ENCODE data around the gene MRPL53. TPM values are rescaled to one million over a fixed set of nuclear protein-coding genes. Genes with fewer than 3 reads are reported as not detected.

MRPL53 gene
- total RNA-seq, 1 experiment from 2014 or later = 86.9 TPM

DNA sequence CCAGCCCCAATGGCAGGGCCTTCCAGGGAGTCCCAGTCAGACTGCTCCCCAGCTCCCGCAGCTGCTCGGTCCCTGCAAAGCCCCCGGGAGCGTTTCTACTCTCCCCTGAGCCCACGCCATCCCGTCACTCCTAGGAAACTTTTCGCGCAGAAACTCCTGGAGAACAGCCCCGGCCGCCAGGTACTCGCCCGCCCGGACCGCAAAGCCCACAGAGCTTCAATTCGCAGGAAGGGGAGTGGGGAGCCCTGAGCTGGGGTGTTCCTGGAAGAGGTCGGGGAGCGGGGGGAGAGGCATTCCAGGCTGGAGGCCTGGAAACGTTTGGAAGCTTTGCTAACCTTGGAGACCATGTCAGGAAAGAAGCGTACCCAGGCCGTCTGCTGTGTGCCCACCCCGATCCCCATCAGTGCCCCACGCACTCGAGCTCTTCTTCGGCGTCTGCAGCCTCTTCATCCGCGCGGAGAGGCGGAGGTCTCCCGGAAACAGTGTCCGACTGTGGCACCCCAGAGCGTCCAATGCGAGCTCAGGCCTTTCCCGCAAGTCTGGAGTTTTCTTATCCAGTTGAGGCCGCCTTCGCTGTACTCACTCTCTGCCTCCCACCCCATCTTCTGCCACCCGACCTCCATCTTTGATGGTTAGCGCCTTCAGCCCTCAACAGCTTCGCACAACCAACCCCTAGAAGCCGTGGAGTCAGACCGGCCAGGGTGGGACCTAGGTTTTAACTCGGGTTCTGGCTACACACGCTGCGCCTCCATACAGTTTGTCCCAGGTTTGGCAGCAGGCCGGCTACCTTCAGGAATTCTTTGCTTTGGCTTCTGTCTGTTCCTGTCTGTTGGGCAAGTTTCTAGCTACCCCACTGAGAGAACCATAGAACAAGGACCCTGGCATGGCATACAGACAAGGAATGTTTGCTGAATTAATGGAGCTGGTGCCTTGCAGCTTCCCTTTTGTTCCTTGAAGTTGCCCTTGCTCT is 31.3 kb upstream of the MRPL53 start:
- Histone ChIP-seq H3K27me3 (ENCODE audit: low read length) (no peaks in the 10 kb centered on the region), H3K79me2 (ENCODE audit: low read length) (peaks cover 22% of the 10 kb centered on the region), H3K9me3 (ENCODE audit: low read length) (no peaks in the 10 kb centered on the region), H4K20me1 (ENCODE audit: low read length) (no peaks in the 10 kb centered on the region), H3K4me2 (ENCODE audit: low read length) (no peak overlapping the region), H3K4me1 (ENCODE audit: insufficient read depth, low read length) (peaks cover 24% of the 10 kb centered on the region), H3K36me3 (ENCODE audit: low read depth, low read length) (peaks cover 7% of the 10 kb centered on the region), H3K4me3 (ENCODE audit: low read length) (no peak overlapping the region), H2AFZ (ENCODE audit: low read length) (no peak overlapping the region), H3K9ac (ENCODE audit: low read length) (no peak overlapping the region), H3F3A (ENCODE audit: low read length, unreplicated experiment) (no peaks in the 10 kb centered on the region), H3K27ac (ENCODE audit: low read length) (no peak overlapping the region), H3K9me2 (replicated peaks; ENCODE audit: low read length) (no peaks in the 10 kb centered on the region)
- DNase-seq (no peak), ATAC-seq (no peak)
- POLR2A ChIA-PET (ENCODE audit: unreplicated experiment) = no interaction called here
- no TSS peak for BruUV-seq (replicated peaks)
- intact Hi-C loops (cut with micrococcal nuclease) = no loop called here
- CTCF ChIA-PET = no interaction called here
- no peak for TF ChIP-seq EZH2phosphoT487 (IDR thresholded peaks at IDR 0.05; ENCODE audit: borderline replicate concordance, low read length)
- no peak for TF ChIP-seq EZH2 (IDR thresholded peaks at IDR 0.05; ENCODE audit: low read length, unreplicated experiment)
- TF ChIP-seq, protein P1, sequence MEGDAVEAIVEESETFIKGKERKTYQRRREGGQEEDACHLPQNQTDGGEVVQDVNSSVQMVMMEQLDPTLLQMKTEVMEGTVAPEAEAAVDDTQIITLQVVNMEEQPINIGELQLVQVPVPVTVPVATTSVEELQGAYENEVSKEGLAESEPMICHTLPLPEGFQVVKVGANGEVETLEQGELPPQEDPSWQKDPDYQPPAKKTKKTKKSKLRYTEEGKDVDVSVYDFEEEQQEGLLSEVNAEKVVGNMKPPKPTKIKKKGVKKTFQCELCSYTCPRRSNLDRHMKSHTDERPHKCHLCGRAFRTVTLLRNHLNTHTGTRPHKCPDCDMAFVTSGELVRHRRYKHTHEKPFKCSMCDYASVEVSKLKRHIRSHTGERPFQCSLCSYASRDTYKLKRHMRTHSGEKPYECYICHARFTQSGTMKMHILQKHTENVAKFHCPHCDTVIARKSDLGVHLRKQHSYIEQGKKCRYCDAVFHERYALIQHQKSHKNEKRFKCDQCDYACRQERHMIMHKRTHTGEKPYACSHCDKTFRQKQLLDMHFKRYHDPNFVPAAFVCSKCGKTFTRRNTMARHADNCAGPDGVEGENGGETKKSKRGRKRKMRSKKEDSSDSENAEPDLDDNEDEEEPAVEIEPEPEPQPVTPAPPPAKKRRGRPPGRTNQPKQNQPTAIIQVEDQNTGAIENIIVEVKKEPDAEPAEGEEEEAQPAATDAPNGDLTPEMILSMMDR (conservative IDR thresholded peaks at IDR 0.05; ENCODE audit: low read depth, low read length) = no peak

DNA sequence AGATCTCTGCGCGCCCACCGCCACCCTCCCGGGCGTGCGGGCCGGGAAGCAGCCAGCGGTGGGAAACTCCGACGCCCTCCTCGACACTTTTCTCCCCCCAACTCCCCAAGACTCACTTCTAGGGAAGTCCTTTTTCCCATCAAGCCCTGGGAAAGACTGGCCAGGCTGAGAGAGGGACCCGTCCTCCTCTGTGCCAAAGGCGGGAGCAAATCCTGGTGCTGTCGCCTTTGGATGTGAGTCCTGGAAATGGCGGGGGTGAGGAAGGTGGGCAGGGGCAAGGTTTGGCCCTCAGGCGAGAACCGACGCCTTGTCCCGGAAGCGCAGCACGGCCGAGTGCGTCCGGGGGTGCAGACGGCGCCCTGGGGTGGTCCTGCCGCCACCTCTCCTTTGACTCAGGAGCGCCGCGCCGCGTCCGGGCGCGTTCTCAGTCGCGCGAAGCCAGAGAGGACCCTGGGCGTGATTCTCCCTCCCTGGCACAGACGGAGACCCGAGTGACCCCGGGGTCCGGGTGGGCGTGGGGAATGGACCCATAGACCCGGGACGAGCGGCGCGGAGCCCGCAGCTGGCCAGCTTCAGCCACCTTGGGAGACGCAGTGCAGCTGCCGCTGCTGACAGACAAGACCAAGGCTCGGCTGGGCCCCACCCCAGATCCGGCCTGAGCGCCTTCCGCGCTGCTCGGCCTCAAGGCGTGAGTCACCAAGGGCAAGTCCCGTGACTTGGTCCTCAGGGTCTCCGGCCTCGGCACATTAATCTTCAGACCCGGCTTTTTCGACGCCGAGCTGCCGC is 30.4 kb upstream of the MRPL53 start:
- no peaks in the 10 kb centered on the region for H3F3A ChIP-seq (ENCODE audit: low read length, unreplicated experiment)
- no peaks in the 10 kb centered on the region for H3K27me3 ChIP-seq (ENCODE audit: low read length)
- no peaks in the 10 kb centered on the region for H3K9me3 ChIP-seq (ENCODE audit: low read length)
- DNase-seq (no peak), ATAC-seq (no peak)
- no peak for TF ChIP-seq EZH2phosphoT487 (IDR thresholded peaks at IDR 0.05; ENCODE audit: borderline replicate concordance, low read length)
- TF ChIP-seq, protein P1 (conservative IDR thresholded peaks at IDR 0.05; ENCODE audit: low read depth, low read length) = no peak
- no peak for TF ChIP-seq EZH2 (IDR thresholded peaks at IDR 0.05; ENCODE audit: low read length, unreplicated experiment)
- intact Hi-C loops (cut with micrococcal nuclease) = no loop called here
- H3K4me3 ChIP-seq (ENCODE audit: low read length) = no peak overlapping the region
- H3K79me2 ChIP-seq (ENCODE audit: low read length) = peaks cover 22% of the 10 kb centered on the region
- no peak overlapping the region for H3K4me2 ChIP-seq (ENCODE audit: low read length)
- H3K4me1 ChIP-seq (ENCODE audit: insufficient read depth, low read length) = peaks cover 28% of the 10 kb centered on the region
- H3K9ac ChIP-seq (ENCODE audit: low read length) = no peak overlapping the region
- BruUV-seq (replicated peaks) = no TSS peak
- POLR2A ChIA-PET (ENCODE audit: unreplicated experiment) = no interaction called here
- no peaks in the 10 kb centered on the region for H3K9me2 ChIP-seq (replicated peaks; ENCODE audit: low read length)
- CTCF ChIA-PET = no interaction called here
- no peaks in the 10 kb centered on the region for H4K20me1 ChIP-seq (ENCODE audit: low read length)
- H3K36me3 ChIP-seq (ENCODE audit: low read depth, low read length) = peaks cover 7% of the 10 kb centered on the region
- no peak overlapping the region for H3K27ac ChIP-seq (ENCODE audit: low read length)
- no peak overlapping the region for H2AFZ ChIP-seq (ENCODE audit: low read length)

Measured in PC-3 (cell line).